Ureter (tissue), 1 donor: ENCODE results near the gene CASK. TPM values are rescaled to one million over a fixed set of nuclear protein-coding genes. Genes with fewer than 3 reads are reported as not detected.
"Not testable (repeated sequence)": the region's sequence is repeated elsewhere in the genome, so short reads cannot be mapped to it uniquely, and the experiment has no call there.

Experiments used
- DNase-seq: peaks from one replicate; pipeline ENCODE4 v3.0.0-alpha.2; 2020; ENCODE audit warnings: low spot score
- total RNA-seq: library from RNA; stranded (reverse); gene quantifications from one replicate; pipeline ENCODE4 v1.2.4, GENCODE V29; 2023
- donor health status: DM: yes; HTN: yes; CAD: no.

CASK gene
- total RNA-seq, 1 donor from 2014 or later, result 74.1 TPM

DNA sequence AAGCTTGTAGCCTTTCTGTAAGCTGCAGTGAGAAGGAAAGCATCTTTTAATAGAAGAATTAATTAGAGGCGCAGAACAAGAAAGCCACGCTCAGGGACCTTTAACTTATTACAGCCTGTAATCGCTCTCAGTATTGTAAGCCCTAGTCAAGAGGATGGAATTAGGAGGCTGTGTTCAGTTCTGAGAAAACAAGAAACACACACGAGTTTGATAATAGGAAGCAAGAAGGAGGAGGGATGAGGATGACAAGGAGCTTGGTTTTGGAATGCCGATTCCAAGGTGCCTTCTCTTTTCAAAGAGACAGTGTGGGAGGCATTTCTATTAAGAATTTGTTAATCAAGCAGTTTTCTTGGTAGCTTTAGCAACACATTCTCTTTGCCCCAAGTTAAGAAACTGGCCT lies 406.9 kb downstream of the CASK start:
- DNase-seq, result no peak

- DNase-seq, result no peak
These were observed 408.0 kb downstream of the CASK start for GRCh38 chrX:41515376-41515775.

DNA sequence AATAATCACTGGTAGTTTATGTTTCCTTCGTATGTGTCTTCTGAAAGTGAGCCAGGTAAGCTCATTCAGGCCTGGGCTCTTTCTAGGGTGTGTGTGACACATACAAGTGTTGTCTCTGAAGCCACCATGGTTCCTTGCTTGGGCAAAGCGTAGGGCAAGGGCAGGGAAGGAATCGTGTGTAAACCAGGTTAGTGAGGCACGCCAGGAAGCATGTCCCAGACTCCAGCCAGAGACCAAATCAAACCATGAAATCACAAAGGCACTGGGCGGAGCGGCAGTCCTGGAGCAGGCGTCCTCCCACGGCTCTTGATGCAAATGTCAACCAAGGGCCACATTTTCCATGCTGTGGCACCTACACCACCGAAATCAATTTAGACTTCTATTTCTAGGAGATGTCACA lies 409.2 kb downstream of the CASK start:
- DNase-seq, result no peak

DNA sequence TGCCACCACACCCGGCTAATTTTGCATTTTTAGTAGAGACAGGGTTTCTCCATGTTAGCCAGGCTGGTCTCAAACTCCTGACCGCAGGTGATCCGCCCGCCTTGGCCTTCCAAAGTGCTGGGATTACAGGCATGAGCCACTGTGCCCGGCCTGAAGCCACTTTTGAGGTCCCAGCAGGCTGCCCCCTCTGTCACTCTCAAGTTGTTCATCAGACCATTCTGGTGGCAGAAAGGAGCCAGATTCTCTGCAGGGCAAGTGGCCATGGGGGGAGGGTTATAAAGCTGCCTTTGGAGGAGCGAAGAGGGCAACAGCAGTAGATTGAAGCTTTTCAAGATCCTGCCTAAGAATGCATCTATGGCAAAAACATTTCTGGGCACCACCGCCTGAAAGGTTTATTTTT lies 410.5 kb downstream of the CASK start:
- not testable (repeated sequence) for DNase-seq

GRCh38 chrX:41512394-41512793 lies 411.0 kb downstream of the CASK start:
- no peak for DNase-seq

- no peak for DNase-seq
These were observed 415.4 kb downstream of the CASK start for GRCh38 chrX:41507919-41508318.

GRCh38 chrX:41502004-41502403 lies 421.4 kb downstream of the CASK start:
- no peak for DNase-seq

DNA sequence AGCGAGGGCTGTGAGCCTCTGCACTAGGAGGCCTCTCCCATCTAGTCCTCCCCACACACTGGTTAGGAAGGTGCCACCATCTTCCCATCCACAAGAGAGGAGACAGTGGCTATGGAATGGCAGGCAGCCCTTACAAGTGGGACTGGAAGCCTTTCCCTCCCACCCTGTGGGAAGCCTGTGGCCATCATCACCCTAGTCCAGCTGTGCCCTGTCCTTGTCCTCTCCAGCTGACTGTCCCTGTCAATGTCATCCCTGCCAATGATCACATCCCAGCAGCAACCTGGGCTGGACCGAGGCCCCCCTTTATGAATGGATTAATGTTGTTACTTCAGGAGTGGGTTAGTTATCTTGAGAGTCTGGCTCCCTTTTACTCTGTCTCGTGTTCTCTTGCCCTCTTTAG lies 423.4 kb downstream of the CASK start:
- no peak for DNase-seq

GRCh38 chrX:41499195-41499594 lies 424.2 kb downstream of the CASK start:
- DNase-seq, result no peak

DNA sequence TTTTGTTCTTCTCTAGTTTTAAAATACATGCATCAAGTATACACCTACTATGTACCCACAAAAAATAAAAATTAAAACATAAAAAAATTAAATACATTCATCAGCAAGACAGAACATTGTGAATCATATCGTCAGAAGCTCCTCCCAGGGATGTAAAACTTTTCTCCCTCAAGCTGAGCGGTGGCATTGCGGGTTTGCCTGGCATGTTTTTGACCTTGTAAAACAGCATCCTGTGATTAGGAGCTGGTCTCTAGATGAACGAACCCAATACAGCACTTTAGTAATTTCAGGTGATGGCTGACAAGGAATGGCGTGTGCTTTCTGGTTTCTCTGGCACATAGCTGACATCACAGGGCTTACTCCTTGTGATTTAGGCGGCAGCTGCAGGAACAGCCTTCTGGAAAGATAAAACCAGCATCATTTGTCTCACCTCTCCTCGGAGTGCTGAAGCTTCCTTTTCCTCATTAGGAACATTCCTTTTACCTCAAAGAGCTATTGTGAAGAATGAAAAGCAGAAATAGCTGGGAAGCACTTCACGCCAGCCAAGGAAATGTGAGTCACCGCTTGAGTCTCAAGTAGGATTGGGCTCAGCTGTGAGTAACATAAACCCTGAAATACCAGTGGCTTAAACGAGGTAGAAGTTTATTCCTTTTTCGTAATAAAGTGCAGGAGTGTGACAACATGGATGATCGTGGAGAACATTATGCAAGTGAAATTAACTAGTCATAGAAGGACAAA lies 431.9 kb downstream of the CASK start:
- no peak for DNase-seq

DNA sequence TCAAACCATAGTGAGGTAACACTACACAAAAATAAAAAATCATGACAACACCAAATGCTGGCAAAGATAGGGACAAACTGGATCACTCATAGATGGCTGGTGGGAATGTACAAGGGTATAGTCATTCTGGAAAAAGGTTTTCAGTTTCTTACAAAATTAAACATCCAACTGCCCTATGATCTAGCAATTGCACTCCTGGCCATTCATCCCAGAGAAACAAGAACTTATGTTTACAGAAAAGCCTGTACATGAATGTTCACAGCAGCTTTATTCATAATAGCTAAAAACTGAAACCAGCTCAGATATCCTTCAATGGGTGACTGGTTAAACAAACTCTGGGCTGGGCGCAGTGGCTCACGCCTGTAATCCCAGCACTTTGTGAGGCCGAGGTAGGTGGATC lies 432.9 kb downstream of the CASK start:
- no peak for DNase-seq

- DNase-seq, result no peak
These were observed 441.1 kb downstream of the CASK start for GRCh38 chrX:41482154-41482850.

GRCh38 chrX:41481264-41482109 lies 441.9 kb downstream of the CASK start:
- DNase-seq, result no peak

- DNase-seq, result no peak
These were observed 442.7 kb downstream of the CASK start for GRCh38 chrX:41480508-41481260.

DNA sequence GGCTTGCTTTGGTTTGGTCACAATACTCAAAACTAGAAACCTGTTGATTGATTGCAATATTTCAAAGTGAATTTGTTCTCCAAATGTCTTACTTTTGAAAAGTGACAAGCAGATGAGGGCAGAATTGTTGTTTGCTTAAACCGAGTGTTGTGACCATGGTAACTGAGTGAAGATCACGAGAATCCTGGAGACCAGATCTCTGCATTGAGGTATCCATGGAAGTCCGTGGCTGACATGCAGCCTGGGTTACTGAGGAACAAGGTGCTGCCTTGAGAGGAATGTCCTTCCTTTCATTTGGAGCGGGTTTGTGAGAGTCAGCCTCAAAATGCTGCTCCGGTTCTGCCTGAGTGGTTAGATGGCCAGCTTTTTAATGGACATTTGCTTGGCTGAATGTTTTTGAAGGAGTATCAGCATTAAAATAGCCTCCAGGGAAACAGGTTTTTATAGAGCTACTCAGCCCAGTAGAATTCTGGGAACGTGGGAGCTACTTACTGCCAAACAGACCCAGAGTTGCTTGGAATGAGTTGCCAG lies 444.9 kb downstream of the CASK start:
- no peak for DNase-seq

DNA sequence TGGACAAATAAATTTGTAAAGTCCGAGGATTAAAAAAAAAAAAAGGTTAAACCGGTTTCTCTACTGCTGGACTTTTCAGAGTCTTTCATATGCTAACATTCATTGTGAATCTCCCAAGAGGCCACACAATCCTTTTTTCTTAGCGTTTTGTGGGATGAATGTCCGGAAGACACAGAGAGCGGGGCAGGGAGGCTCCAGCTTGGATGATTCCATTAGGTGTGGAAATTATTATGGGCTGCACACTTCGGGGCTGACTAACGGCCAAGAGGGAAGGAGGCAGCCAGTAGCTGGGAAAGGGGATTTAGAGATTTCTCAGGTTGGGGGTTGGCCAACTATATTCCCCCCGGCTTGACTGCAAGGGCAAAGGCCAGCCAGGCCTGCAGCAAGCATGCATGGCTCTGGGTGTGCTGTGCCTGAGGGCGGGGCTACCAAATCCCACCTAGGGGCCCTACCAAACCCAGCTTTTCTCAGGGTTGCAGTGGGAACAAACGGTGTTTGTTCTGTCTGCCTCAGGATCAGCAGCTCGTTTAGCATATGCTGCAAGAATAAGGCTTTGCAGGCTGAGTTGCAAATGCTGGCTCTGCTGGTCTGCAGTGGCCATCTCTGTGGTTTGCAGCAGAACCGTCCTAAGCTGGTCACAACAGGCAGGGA lies 447.6 kb downstream of the CASK start:
- no peak for DNase-seq

DNA sequence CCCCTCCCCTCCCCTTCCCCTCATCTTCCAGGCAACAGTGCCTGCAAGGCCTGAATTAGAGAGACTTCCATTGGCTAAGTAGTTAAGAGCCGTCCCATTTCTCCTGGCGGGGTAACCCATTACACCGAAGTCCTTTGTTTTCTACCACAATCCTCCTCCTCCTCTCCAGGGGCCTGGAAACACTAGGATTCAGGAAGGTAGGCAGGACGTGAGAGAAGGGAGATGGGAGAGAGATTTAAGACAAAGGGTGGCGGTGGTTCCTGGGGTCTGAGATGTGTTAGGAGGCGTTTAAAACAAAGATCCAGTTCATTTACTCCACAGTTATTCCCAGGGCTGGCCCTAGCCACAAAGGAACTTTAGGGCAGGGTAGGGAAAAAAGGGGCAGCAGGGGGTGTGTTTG lies 448.2 kb downstream of the CASK start:
- no peak for DNase-seq

- DNase-seq, result no peak
These were observed 448.6 kb downstream of the CASK start for GRCh38 chrX:41474726-41475100.

DNA sequence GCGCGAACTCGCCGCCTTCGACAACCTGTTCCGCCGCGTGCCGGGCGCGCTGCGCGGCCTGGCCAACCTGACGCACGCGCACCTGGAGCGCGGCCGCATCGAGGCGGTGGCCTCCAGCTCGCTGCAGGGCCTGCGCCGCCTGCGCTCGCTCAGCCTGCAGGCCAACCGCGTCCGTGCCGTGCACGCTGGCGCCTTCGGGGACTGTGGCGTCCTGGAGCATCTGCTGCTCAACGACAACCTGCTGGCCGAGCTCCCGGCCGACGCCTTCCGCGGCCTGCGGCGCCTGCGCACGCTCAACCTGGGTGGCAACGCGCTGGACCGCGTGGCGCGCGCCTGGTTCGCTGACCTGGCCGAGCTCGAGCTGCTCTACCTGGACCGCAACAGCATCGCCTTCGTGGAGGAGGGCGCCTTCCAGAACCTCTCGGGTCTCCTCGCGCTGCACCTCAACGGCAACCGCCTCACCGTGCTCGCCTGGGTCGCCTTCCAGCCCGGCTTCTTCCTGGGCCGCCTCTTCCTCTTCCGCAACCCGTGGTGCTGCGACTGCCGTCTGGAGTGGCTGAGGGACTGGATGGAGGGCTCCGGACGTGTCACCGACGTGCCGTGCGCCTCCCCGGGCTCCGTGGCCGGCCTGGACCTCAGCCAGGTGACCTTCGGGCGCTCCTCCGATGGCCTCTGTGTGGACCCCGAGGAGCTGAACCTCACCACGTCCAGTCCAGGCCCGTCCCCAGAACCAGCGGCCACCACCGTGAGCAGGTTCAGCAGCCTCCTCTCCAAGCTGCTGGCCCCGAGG lies 449.2 kb downstream of the CASK start:
- no peak for DNase-seq

- no peak for DNase-seq
These were observed 451.0 kb downstream of the CASK start for GRCh38 chrX:41472231-41472815.
